Loucy (cell line): ENCODE results near the gene EZH1.

ENCODE experiments used
- CTCF ChIP-seq: fragments of 200-600 bp; sonication (generic); conservative IDR thresholded peaks from 2 replicates; pipeline ENCODE4 v1.5.1; 2014; ENCODE audit warnings: mild to moderate bottlenecking, antibody characterized with exemption, low read length
- EZH2phosphoT487 ChIP-seq: fragments of 200-600 bp; IDR thresholded peaks from 2 replicates; pipeline ENCODE4 v1.6.1; 2018; ENCODE audit warnings: antibody characterized with exemption, mild to moderate bottlenecking, moderate library complexity, borderline replicate concordance

DNA sequence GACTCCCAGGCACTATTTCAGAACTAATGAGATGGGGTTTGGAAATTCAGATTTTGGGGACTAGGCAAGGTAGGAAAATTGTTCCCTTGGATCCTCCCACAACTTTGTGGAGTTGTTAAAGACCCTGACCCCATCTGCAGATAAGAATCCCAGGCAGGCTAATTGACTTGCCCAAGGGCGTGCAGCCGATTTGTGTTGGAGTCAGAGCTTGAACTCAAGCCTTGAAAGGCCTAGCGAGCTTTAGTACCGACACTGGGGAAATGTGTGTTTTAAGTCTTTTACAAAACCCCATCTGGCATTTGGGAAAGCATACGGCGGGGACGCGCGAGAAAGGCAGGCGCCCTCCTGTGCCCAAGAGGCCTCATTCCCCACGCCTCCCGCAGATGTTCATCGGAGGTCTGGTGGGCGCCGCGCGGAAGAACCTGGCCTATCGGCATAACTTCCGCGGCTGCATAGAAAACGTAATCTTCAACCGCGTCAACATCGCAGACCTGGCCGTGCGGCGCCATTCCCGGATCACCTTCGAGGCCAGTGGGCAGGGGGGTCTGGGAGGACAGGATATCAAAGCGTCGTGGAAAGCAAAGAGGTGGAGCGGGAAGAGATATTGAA, 58.2 kb downstream of the EZH1 start:
- TF ChIP-seq CTCF (no peak), EZH2phosphoT487 (no peak)
